GM12892 (cell line): ENCODE data around the gene ARHGAP32.

ENCODE experiments used
- POLR2A ChIP-seq: IDR thresholded peaks from 2 replicates; pipeline ENCODE4 v1.6.1; 2011; ENCODE audit warnings: low read depth, low read length, control low read depth
- POLR2AphosphoS5 ChIP-seq: IDR thresholded peaks from 2 replicates; pipeline ENCODE4 v1.6.1; 2011; ENCODE audit warnings: low read depth, low read length, control low read depth
- TAF1 ChIP-seq: IDR thresholded peaks from 2 replicates; pipeline ENCODE4 v1.6.1; 2011; ENCODE audit warnings: low read depth, mild to moderate bottlenecking, control low read depth, low read length, borderline replicate concordance

GRCh38 chr11:128983023-128983422 is 209.1 kb downstream of the ARHGAP32 start:
- TF ChIP-seq POLR2A = no peak
- TF ChIP-seq POLR2AphosphoS5 = no peak
- TF ChIP-seq TAF1 = no peak
